Skeletal muscle tissue (tissue), 4 donors: ENCODE measurements around the gene FXR2. TPM values are rescaled to one million over a fixed set of nuclear protein-coding genes. Genes with fewer than 3 reads are reported as not detected.

Experiments used
- H3K27ac ChIP-seq: one replicate; pipeline ENCODE4 v1.7.0; 2013; ENCODE audit warnings: mild to moderate bottlenecking, low read depth, low read length, inconsistent platforms
- H3K27me3 ChIP-seq, 3 donors: one replicate each; pipeline ENCODE4 v1.7.0; 2013; ENCODE audit warnings: low read length in 3 of 3; ENCODE audit not compliant: control insufficient read depth in 3 of 3, insufficient read depth in 3 of 3
- H3K36me3 ChIP-seq, 3 donors: one replicate each; pipeline ENCODE4 v1.7.0; 2013; ENCODE audit warnings: low read length in 3 of 3; ENCODE audit not compliant: control insufficient read depth in 3 of 3, insufficient read depth in 3 of 3
- H3K4me1 ChIP-seq, 3 donors: one replicate each; pipeline ENCODE4 v1.7.0; 2013; ENCODE audit warnings: low read length in 3 of 3, mild to moderate bottlenecking in 3 of 3; ENCODE audit not compliant: control insufficient read depth in 3 of 3, insufficient read depth in 3 of 3
- H3K4me3 ChIP-seq, 3 donors: one replicate each; pipeline ENCODE4 v1.7.0; 2013; ENCODE audit warnings: low read length in 3 of 3
- H3K9ac ChIP-seq, 3 donors: one replicate each; pipeline ENCODE4 v1.7.0; 2013; ENCODE audit warnings: low read length in 3 of 3, mild to moderate bottlenecking in 3 of 3, moderate library complexity in 2 of 3, low read depth in 1 of 3
- H3K9me3 ChIP-seq, 3 donors: one replicate each; pipeline ENCODE4 v1.7.0; 2013; ENCODE audit warnings: low read length in 3 of 3; ENCODE audit not compliant: control insufficient read depth in 3 of 3
- total RNA-seq: library from RNA; depleted of rRNA; stranded (reverse); fragments of >200 nt; gene quantifications from one replicate; pipeline ENCODE4 v1.2.3, GENCODE V29; 2014
- donor health status: Osteomylitis.

The FXR2 gene
- total RNA-seq, 1 donor from 2014 or later: 42.3 TPM

DNA sequence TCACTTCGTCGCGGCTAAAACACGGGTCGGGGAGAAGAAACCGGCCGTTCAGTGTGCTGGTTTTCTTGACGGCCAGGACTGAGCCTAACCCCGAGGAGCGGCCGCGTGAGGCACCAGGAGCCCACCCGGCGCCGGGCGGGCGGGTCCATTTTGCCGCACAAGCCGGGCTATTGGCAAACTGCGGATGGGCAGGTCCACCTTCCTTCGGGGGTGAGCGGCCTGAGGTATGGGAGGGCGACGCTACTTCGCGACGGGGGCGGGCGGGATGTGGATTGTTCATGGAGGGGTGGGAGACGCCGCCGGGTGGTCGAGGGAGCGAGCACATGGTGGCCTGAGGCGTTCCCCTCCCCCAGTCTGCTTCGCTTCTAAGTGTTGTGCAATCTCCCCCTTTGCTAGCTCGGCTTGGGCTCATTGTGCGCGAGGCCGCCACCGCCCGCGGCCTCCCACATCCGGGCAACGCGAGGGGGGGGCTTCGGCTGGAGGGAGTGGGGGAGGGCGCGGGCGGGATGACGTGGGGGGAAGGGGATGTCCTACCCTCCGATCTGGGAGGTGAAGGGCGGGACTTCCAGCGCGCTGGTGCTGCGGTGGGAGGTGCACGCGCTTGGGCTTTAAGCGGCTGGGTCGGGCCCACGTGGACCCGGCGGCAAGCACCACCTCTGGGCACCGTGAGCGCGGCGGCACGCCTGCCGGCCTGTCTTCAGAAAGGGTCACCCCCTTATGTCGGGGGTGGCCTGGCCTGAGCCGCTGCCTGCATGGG lies 41.2 kb downstream of the FXR2 start:
- Histone ChIP-seq H3K36me3 (peaks cover 57 to 67% (median 57%) of the 10 kb centered on the region in 3 donors), H3K27me3 (no peaks in the 10 kb centered on the region), H3K9ac (peak overlapping the region; percentile 96 to 98 (median 98)), H3K27ac (peak overlapping the region; percentile 99), H3K9me3 (no peaks in the 10 kb centered on the region), H3K4me1 (peaks cover 41 to 50% (median 41%) of the 10 kb centered on the region in 3 donors), H3K4me3 (peak overlapping the region; percentile 79 to 93 (median 92))

DNA sequence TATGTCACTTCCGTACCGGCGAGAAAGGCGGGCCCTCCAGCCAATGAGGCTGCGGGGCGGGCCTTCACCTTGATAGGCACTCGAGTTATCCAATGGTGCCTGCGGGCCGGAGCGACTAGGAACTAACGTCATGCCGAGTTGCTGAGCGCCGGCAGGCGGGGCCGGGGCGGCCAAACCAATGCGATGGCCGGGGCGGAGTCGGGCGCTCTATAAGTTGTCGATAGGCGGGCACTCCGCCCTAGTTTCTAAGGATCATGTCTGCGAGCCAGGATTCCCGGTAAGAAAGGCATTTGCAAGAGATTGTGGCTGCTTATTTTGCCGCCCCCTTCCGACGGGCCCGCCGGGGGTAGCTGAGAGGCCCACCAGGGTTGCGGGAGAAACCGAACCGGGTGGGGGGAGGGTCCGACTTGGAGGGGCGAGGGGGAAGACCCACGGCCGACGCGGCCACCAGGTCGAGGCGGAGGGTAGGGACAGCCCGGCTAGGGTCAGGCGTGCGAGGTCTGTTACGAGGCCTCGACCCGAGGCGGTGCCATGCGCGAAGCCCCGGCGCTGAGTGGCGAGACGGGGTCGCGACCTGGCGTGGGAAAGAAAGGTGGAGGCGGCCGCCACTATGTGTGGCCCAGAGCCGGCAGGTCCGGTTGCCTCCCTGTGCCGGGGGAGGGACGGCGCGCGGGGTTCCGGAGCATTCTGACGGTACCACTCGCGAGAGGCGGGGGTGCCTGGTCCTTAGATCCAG lies 41.9 kb downstream of the FXR2 start:
- Histone ChIP-seq H3K4me3 (peak overlapping the region; percentile 79 to 93 (median 92)), H3K36me3 (peaks cover 50 to 60% (median 50%) of the 10 kb centered on the region in 3 donors), H3K27me3 (no peaks in the 10 kb centered on the region), H3K27ac (peak overlapping the region; percentile 99), H3K9ac (peak overlapping the region; percentile 96 to 98 (median 98)), H3K4me1 (peaks cover 39 to 46% (median 41%) of the 10 kb centered on the region in 3 donors), H3K9me3 (no peaks in the 10 kb centered on the region)

DNA sequence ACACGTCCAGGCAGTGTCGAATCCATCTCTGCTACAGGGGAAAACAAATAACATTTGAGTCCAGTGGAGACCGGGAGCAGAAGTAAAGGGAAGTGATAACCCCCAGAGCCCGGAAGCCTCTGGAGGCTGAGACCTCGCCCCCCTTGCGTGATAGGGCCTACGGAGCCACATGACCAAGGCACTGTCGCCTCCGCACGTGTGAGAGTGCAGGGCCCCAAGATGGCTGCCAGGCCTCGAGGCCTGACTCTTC lies 42.4 kb downstream of the FXR2 start:
- H3K36me3 ChIP-seq: peaks cover 48 to 60% (median 49%) of the 10 kb centered on the region in 3 donors
- H3K27ac ChIP-seq: peak overlapping the region; percentile 93
- H3K9ac ChIP-seq: peak overlapping the region; percentile 58 to 80 (median 78)
- H3K27me3 ChIP-seq: no peaks in the 10 kb centered on the region
- no peaks in the 10 kb centered on the region for H3K9me3 ChIP-seq
- peak overlapping the region; percentile 79 to 85 (median 80) for H3K4me3 ChIP-seq
- peaks cover 37 to 41% (median 38%) of the 10 kb centered on the region in 3 donors for H3K4me1 ChIP-seq

DNA sequence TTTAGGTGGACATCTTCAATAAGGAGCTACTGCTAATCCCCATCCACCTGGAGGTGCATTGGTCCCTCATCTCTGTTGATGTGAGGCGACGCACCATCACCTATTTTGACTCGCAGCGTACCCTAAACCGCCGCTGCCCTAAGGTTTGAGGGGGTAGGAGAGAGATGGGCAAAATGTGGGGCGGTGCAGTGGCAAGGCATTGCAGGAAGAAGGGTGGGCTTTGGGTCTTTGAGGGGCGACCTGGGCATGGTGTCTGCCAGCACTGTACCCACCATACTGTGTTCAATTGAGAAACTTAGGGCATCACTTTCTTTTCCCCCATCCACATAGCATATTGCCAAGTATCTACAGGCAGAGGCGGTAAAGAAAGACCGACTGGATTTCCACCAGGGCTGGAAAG lies 44.3 kb downstream of the FXR2 start:
- Histone ChIP-seq H3K9me3 (no peaks in the 10 kb centered on the region), H3K36me3 (peaks cover 41 to 53% (median 45%) of the 10 kb centered on the region in 3 donors)

DNA sequence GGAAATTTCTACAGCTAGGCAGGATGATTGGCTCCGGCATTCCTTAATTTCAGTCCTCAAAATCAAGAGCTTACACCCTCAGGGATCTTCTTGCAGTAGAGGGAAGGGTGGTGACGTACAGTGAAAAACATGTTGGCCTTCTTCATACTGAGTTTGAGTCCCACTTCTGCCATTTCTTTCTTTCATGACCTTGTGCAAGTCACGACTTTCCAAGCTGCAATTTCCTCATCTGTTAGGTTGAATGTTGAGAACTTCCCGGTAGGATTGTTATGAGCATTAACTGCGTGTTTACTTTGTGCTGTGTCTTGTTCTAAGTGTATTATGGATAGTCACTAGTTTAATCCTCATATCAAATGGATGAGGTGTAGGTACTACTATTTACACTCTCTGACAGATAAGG lies 45.1 kb downstream of the FXR2 start:
- no peak overlapping the region for H3K4me3 ChIP-seq
- H3K27me3 ChIP-seq: no peaks in the 10 kb centered on the region
- peaks cover 42 to 53% (median 45%) of the 10 kb centered on the region in 3 donors for H3K36me3 ChIP-seq
- no peaks in the 10 kb centered on the region for H3K9me3 ChIP-seq
- no peak overlapping the region for H3K27ac ChIP-seq
- no peak overlapping the region for H3K9ac ChIP-seq
- peaks cover 13 to 17% (median 13%) of the 10 kb centered on the region in 3 donors for H3K4me1 ChIP-seq

More for the DNA sequence above, 44.3 kb downstream of the FXR2 start:
- peaks cover 21 to 22% (median 21%) of the 10 kb centered on the region in 3 donors for H3K4me1 ChIP-seq
- no peaks in the 10 kb centered on the region for H3K27me3 ChIP-seq
- H3K27ac ChIP-seq: no peak overlapping the region
- no peak overlapping the region for H3K9ac ChIP-seq
- H3K4me3 ChIP-seq: no peak overlapping the region

DNA sequence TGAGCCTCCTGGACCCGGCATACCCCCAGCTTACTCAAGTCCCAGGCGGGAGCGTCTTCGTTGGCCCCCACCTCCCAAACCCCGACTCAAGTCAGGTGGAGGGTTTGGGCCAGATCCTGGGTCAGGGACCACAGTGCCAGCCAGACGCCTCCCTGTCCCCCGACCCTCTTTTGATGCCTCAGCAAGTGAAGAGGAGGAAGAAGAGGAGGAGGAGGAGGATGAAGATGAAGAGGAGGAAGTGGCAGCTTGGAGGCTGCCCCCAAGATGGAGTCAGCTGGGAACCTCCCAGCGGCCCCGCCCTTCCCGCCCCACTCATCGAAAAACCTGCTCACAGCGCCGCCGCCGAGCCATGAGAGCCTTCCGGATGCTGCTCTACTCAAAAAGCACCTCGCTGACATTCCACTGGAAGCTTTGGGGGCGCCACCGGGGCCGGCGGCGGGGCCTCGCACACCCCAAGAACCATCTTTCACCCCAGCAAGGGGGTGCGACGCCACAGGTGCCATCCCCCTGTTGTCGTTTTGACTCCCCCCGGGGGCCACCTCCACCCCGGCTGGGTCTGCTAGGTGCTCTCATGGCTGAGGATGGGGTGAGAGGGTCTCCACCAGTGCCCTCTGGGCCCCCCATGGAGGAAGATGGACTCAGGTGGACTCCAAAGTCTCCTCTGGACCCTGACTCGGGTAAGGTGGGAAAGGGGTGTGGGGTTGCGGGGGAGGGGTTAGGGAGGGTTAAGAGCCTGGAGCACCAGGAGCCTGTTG lies 51.4 kb downstream of the FXR2 start:
- H3K9me3 ChIP-seq: no peaks in the 10 kb centered on the region
- H3K27me3 ChIP-seq: no peaks in the 10 kb centered on the region
- H3K4me3 ChIP-seq: no peak overlapping the region
- H3K36me3 ChIP-seq: peaks cover 31 to 34% (median 34%) of the 10 kb centered on the region in 3 donors
- peaks cover 45 to 55% (median 47%) of the 10 kb centered on the region in 3 donors for H3K4me1 ChIP-seq
- peak overlapping the region in 1 of 3 donors; percentile 88 for H3K9ac ChIP-seq
- no peak overlapping the region for H3K27ac ChIP-seq

DNA sequence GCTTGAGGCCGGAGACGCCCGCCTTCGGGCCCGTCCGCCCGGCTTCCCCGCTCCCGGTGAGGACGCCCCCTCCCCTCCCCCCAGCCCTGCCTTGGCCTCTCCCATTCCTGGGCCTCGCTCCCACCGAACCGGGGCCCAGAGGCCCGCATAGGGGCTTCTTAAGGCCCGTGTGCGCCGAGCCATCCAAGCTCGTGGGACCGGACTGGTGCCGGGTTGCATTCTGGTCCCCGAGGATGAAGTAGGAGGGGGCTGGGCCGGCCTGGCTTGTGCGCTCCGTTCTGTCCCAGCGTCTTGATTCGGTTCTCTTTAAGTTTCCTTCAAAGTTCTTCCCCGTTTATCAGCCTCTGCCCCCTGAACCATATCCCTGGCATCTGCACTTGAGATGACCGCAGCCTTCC lies 52.5 kb downstream of the FXR2 start:
- Histone ChIP-seq H3K4me3 (peak overlapping the region; percentile 72 to 88 (median 80)), H3K4me1 (peaks cover 56 to 65% (median 57%) of the 10 kb centered on the region in 3 donors), H3K9ac (peak overlapping the region; percentile 83 to 88 (median 86)), H3K36me3 (peaks cover 27 to 30% (median 29%) of the 10 kb centered on the region in 3 donors), H3K9me3 (no peaks in the 10 kb centered on the region), H3K27ac (peak overlapping the region; percentile 95), H3K27me3 (no peaks in the 10 kb centered on the region)

DNA sequence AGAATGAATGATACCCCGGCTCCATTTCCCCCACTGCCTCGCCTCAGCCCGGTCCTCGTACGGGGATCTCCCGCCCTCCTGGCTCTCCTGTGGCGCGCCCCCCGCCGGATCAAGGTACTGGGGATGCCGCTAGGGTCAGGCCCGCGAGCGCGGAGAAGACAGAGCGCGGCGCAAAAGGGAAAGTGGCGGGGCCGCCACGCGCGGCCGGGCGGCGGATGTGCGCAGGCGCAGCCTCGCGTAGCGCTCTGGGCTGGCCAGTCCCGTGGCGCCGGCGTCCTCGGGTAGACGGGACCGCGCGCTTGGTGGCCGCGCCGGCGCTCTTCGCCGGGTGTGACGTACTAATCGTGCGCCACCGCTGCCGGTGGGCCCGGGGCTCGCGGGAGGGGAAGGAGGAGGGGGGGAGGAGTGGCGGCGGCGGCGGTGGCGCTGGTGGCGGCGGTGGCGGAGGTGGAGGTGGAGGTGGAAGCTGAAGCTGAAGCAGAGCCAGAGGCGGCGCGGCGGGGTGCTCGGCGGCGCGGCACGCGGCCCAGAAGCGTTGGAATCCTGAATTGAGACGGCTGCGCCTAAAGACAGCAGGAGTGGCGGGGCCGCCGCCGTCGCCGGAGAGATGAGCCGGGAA lies 53.0 kb downstream of the FXR2 start, which contains the start of gene SENP3:
Gene SENP3, plus strand, starts transcription at position 331 of the 619 bp plus-strand sequence. CDS start 1,158 bp downstream, outside the sequence.
- H3K9ac ChIP-seq: peak within 1 kb of the TSS; percentile 83 to 89 (median 88)
- H3K27ac ChIP-seq: peak within 1 kb of the TSS; percentile 95
- H3K4me3 ChIP-seq: peak within 1 kb of the TSS; percentile 72 to 88 (median 82)
- H3K9me3 ChIP-seq: no peaks in the 10 kb centered on the region
- H3K27me3 ChIP-seq: no peaks in the 10 kb centered on the region
- peaks cover 22 to 25% (median 24%) of the 10 kb centered on the region in 3 donors for H3K36me3 ChIP-seq
- H3K4me1 ChIP-seq: peaks cover 57 to 65% (median 58%) of the 10 kb centered on the region in 3 donors

DNA sequence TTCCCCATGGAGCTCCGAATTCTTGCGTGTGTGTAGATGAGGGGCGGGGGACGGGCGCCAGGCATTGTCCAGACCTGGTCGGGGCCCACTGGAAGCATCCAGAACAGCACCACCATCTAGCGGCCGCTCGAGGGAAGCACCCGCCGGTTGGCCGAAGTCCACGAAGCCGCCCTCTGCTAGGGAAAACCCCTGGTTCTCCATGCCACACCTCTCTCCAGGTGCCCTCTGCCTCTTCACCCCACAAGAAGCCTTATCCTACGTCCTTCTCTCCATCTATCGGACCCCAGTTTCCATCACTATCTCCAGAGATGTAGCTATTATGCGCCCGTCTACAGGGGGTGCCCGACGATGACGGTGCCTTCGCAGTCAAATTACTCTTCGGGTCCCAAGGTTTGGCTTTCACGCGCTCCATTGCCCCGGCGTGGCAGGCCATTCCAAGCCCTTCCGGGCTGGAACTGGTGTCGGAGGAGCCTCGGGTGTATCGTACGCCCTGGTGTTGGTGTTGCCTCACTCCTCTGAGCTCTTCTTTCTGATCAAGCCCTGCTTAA lies 53.6 kb downstream of the FXR2 start:
- Histone ChIP-seq H3K36me3 (peaks cover 21 to 22% (median 22%) of the 10 kb centered on the region in 3 donors), H3K27me3 (no peaks in the 10 kb centered on the region), H3K4me3 (peak overlapping the region; percentile 72 to 88 (median 82)), H3K9me3 (no peaks in the 10 kb centered on the region), H3K4me1 (peaks cover 57 to 65% (median 58%) of the 10 kb centered on the region in 3 donors), H3K9ac (peak overlapping the region; percentile 82 to 89 (median 88)), H3K27ac (peak overlapping the region; percentile 95)
